ENCODE results near the gene RAB34. TPM values are rescaled to one million over a fixed set of nuclear protein-coding genes. Genes with fewer than 3 reads are reported as not detected.
"Not testable (repeated sequence)": the region's sequence is repeated elsewhere in the genome, so short reads cannot be mapped to it uniquely, and the experiment has no call there.

RAB34 gene
- total RNA-seq, 2 experiments from 2014 or later: 0.22 to 0.99 TPM

- peaks cover 31% of the 10 kb centered on the region for H3K79me2 ChIP-seq (ENCODE audit: insufficient read depth, low read depth, low read length)
- H4K20me1 ChIP-seq (ENCODE audit: insufficient read depth, low read length): peaks cover 9% of the 10 kb centered on the region; the same call in 1 of the 2 replicates
- H3K4me3 ChIP-seq (ENCODE audit: low read depth, low read length, poor library complexity, severe bottlenecking): peak overlapping the region; percentile 22
- H3K9me2 ChIP-seq (ENCODE audit: insufficient read depth, low read length): no peaks in the 10 kb centered on the region
- H3K36me3 ChIP-seq (ENCODE audit: insufficient read depth, low read length): peaks cover 57% of the 10 kb centered on the region
- ChIA-PET POLR2A (interaction anchor here (1.0 to 4.1 kb wide), 2 partner anchors 16 to 38 kb away, joined by 4 to 56 read pairs; no protein-coding TSS in a partner anchor), CTCF (ENCODE audit: unreplicated experiment) (no interaction called here)
- BruUV-seq (replicated peaks): no TSS peak
- no peaks in the 10 kb centered on the region for H3K9me3 ChIP-seq (ENCODE audit: low read length)
- H2AFZ ChIP-seq (ENCODE audit: low read length): no peak overlapping the region
- H3K4me1 ChIP-seq (ENCODE audit: insufficient read depth, low read length, poor library complexity, severe bottlenecking): peaks cover 76% of the 10 kb centered on the region
- DNase-seq (ENCODE audit: low spot score): peak; percentile 58
- peak overlapping the region; percentile 82 for H3K27ac ChIP-seq (ENCODE audit: low read depth, low read length, poor library complexity, severe bottlenecking)
- TF ChIP-seq CTCF (conservative IDR thresholded peaks at IDR 0.05; ENCODE audit: low read length): 0 out of 2 replicates have a peak, but pooled peaks have one; percentile 9
- TF ChIP-seq EZH2phosphoT487 (IDR thresholded peaks at IDR 0.05; ENCODE audit: borderline replicate concordance, low read depth, low read length): no peak
- intact Hi-C loops (cut with micrococcal nuclease; ENCODE audit: unreplicated experiment): loop anchor here (5.0 kb wide), 2 partner anchors 37 to 127 kb away; no protein-coding TSS in a partner anchor
- peak overlapping the region; percentile 96 for H3K4me2 ChIP-seq (ENCODE audit: low read length)
Observed at GRCh38 chr17:28725166-28725659, 7.5 kb upstream of the RAB34 start.

- TSS peak; percentile 29 for BruUV-seq (replicated peaks)
- peak; percentile 28 for DNase-seq (ENCODE audit: low spot score)
- TF ChIP-seq CTCF (conservative IDR thresholded peaks at IDR 0.05; ENCODE audit: low read length) (no peak), EZH2phosphoT487 (IDR thresholded peaks at IDR 0.05; ENCODE audit: borderline replicate concordance, low read depth, low read length) (no peak)
- no peaks in the 10 kb centered on the region for H3K9me2 ChIP-seq (ENCODE audit: insufficient read depth, low read length)
- H3K4me3 ChIP-seq (ENCODE audit: low read depth, low read length, poor library complexity, severe bottlenecking): no peak overlapping the region
- H4K20me1 ChIP-seq (ENCODE audit: insufficient read depth, low read length): peaks cover 9% of the 10 kb centered on the region; the same call in 1 of the 2 replicates
- peaks cover 60% of the 10 kb centered on the region for H3K36me3 ChIP-seq (ENCODE audit: insufficient read depth, low read length)
- ChIA-PET POLR2A (interaction anchor here (1.0 kb wide), 1 partner anchor 38 kb away, joined by 4 read pairs; no protein-coding TSS in a partner anchor), CTCF (ENCODE audit: unreplicated experiment) (no interaction called here)
- peak overlapping the region; percentile 96; the same call in 1 of the 2 replicates for H3K4me2 ChIP-seq (ENCODE audit: low read length)
- no peak overlapping the region for H2AFZ ChIP-seq (ENCODE audit: low read length)
- no peaks in the 10 kb centered on the region for H3K9me3 ChIP-seq (ENCODE audit: low read length)
- H3K79me2 ChIP-seq (ENCODE audit: insufficient read depth, low read depth, low read length): peaks cover 35% of the 10 kb centered on the region
- peak overlapping the region; percentile 82 for H3K27ac ChIP-seq (ENCODE audit: low read depth, low read length, poor library complexity, severe bottlenecking)
- peaks cover 71% of the 10 kb centered on the region for H3K4me1 ChIP-seq (ENCODE audit: insufficient read depth, low read length, poor library complexity, severe bottlenecking)
- intact Hi-C loops (cut with micrococcal nuclease; ENCODE audit: unreplicated experiment): loop anchor here (5.0 kb wide), 2 partner anchors 38 to 128 kb away; no protein-coding TSS in a partner anchor
Observed at GRCh38 chr17:28724500-28725165, 7.0 kb upstream of the RAB34 start.

- peaks cover 35% of the 10 kb centered on the region for H3K79me2 ChIP-seq (ENCODE audit: insufficient read depth, low read depth, low read length)
- DNase-seq (ENCODE audit: low spot score); BruUV-seq (replicated peaks); intact Hi-C loops (cut with micrococcal nuclease; ENCODE audit: unreplicated experiment); CTCF ChIA-PET (ENCODE audit: unreplicated experiment); H2AFZ ChIP-seq (ENCODE audit: low read length); H3K9me3 ChIP-seq (ENCODE audit: low read length); H3K9me2 ChIP-seq (ENCODE audit: insufficient read depth, low read length); H4K20me1 ChIP-seq (ENCODE audit: insufficient read depth, low read length); POLR2A ChIA-PET; H3K4me3 ChIP-seq (ENCODE audit: low read depth, low read length, poor library complexity, severe bottlenecking): not testable (repeated sequence)
- H3K27ac ChIP-seq (ENCODE audit: low read depth, low read length, poor library complexity, severe bottlenecking): peak overlapping the region; percentile 82
- H3K4me1 ChIP-seq (ENCODE audit: insufficient read depth, low read length, poor library complexity, severe bottlenecking): peaks cover 68% of the 10 kb centered on the region
- H3K36me3 ChIP-seq (ENCODE audit: insufficient read depth, low read length): peaks cover 60% of the 10 kb centered on the region
- peak overlapping the region; percentile 100 for H3K4me2 ChIP-seq (ENCODE audit: low read length)
Observed at GRCh38 chr17:28723836-28724499, 6.3 kb upstream of the RAB34 start.
